Ishikawa (cell line): ENCODE measurements around the gene WDR81.

Experiments used
- CEBPB ChIP-seq: IDR thresholded peaks from 2 replicates; pipeline ENCODE4 v1.6.1; 2012
- CREB1 ChIP-seq: IDR thresholded peaks from 2 replicates; pipeline ENCODE4 v1.6.1; 2012; ENCODE audit warnings: low read depth
- EGR1 ChIP-seq: IDR thresholded peaks from 2 replicates; pipeline ENCODE4 v1.6.1; 2012
- EP300 ChIP-seq: IDR thresholded peaks from 2 replicates; pipeline ENCODE4 v1.6.1; 2012; ENCODE audit warnings: borderline replicate concordance
- FOXM1 ChIP-seq: IDR thresholded peaks from 2 replicates; pipeline ENCODE4 v1.6.1; 2012; ENCODE audit warnings: low read depth, borderline replicate concordance
- MAX ChIP-seq: IDR thresholded peaks from 2 replicates; pipeline ENCODE4 v1.6.1; 2012
- NFIC ChIP-seq: IDR thresholded peaks from 2 replicates; pipeline ENCODE4 v1.6.1; 2012
- RAD21 ChIP-seq: IDR thresholded peaks from 2 replicates; pipeline ENCODE4 v1.6.1; 2012; ENCODE audit warnings: low read depth
- REST ChIP-seq: IDR thresholded peaks from 2 replicates; pipeline ENCODE4 v1.6.1; 2012; ENCODE audit warnings: low read depth, mild to moderate bottlenecking
- TAF1 ChIP-seq: IDR thresholded peaks from 2 replicates; pipeline ENCODE4 v1.6.1; 2012; ENCODE audit warnings: low read depth, mild to moderate bottlenecking
- TCF12 ChIP-seq: IDR thresholded peaks from 2 replicates; pipeline ENCODE4 v1.6.1; 2012; ENCODE audit warnings: low read depth
- TEAD4 ChIP-seq: IDR thresholded peaks from 2 replicates; pipeline ENCODE4 v1.6.1; 2012
- USF1 ChIP-seq: IDR thresholded peaks from 2 replicates; pipeline ENCODE4 v1.6.1; 2012
- YY1 ChIP-seq: IDR thresholded peaks from 2 replicates; pipeline ENCODE4 v1.6.1; 2012; ENCODE audit warnings: low read depth
- ZBTB7A ChIP-seq: IDR thresholded peaks from 2 replicates; pipeline ENCODE4 v1.6.1; 2012; ENCODE audit warnings: low read depth

WDR81 gene

GRCh38 chr17:1725642-1726511, 1.4 kb downstream of the WDR81 start:
- TF ChIP-seq REST (no peak), FOXM1 (no peak), TEAD4 (no peak), NFIC (no peak), ZBTB7A (no peak; the same call in 1 of the 2 replicates), RAD21 (no peak), CEBPB (no peak), EP300 (no peak), EGR1 (no peak), CREB1 (no peak), USF1 (no peak), TAF1 (no peak), YY1 (no peak), MAX (no peak)

GRCh38 chr17:1726626-1727257, 2.2 kb downstream of the WDR81 start:
- TF ChIP-seq TAF1 (no peak), CEBPB (no peak), TCF12 (no peak), YY1 (no peak), ZBTB7A (no peak), FOXM1 (no peak), EP300 (no peak), NFIC (no peak), EGR1 (no peak), TEAD4 (no peak), CREB1 (no peak), RAD21 (no peak)

GRCh38 chr17:1727258-1727789, 2.8 kb downstream of the WDR81 start:
- no peak for TF ChIP-seq TAF1
- no peak for TF ChIP-seq EP300
- no peak for TF ChIP-seq YY1
- no peak for TF ChIP-seq CEBPB
- TF ChIP-seq EGR1: no peak
- no peak for TF ChIP-seq FOXM1
- TF ChIP-seq TEAD4: no peak
- TF ChIP-seq REST: no peak
- TF ChIP-seq RAD21: no peak
- TF ChIP-seq MAX: no peak
- no peak for TF ChIP-seq TCF12
- TF ChIP-seq USF1: no peak
- no peak for TF ChIP-seq ZBTB7A
- TF ChIP-seq NFIC: no peak
- TF ChIP-seq CREB1: no peak

- TF ChIP-seq FOXM1 (no peak), NFIC (no peak), TCF12 (no peak), MAX (no peak), USF1 (no peak), YY1 (no peak), EGR1 (no peak), RAD21 (no peak), ZBTB7A (no peak)
Observed at GRCh38 chr17:1727876-1728630, 3.5 kb downstream of the WDR81 start.
